ENCODE measurements around the gene CYBC1.

The CYBC1 gene

DNA sequence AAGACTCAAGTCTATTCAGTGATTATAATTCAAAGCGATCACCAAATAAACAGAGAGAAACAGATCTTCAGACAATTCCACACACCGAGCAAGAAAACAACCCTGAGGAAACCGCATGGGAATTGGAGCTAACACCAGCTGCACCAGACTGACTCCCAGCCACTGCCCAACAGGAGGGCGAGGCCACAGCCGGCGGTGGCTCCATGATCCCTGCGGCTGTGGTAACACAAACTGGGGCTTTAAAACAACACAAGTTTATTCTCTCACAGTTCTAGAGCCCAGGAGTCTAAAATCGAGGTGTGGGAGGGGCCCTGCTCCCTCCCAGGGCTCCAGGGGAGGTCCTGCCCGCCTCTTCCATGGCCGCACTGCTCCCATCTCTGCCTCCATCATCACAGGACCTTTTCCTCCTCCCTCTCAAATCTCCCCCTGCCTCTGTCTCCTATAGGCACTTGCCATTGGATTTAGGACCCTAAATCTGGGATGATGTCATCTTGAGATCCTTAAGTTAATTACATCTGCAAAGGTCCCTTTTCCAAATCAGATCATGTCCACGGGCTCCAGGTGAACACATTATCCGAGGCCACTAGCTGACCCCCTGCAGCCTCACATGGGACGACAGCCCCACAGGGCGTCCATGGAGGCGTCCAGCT lies 42.1 kb downstream of the CYBC1 start:
- Histone ChIP-seq H4K20me1 (ENCODE audit: insufficient read depth, low read length, poor library complexity, severe bottlenecking) (no peaks in the 10 kb centered on the region), H3K4me3 (ENCODE audit: low read length, poor library complexity, severe bottlenecking) (no peak overlapping the region), H3F3A (ENCODE audit: low read depth) (no peaks in the 10 kb centered on the region), H3K27me3 (ENCODE audit: insufficient read depth, low read length, poor library complexity, severe bottlenecking) (no peaks in the 10 kb centered on the region), H3K9me2 (replicated peaks; ENCODE audit: low read depth, low read length) (no peaks in the 10 kb centered on the region), H2AFZ (ENCODE audit: low read length) (no peak overlapping the region), H3K4me2 (ENCODE audit: low read depth, low read length, poor library complexity, severe bottlenecking) (no peak overlapping the region), H3K79me2 (ENCODE audit: insufficient read depth, low read length) (peaks cover 7% of the 10 kb centered on the region; the same call in 1 of the 2 replicates), H3K9ac (ENCODE audit: low read depth, low read length, poor library complexity, severe bottlenecking) (no peak overlapping the region), H3K4me1 (ENCODE audit: insufficient read depth, low read length, poor library complexity, severe bottlenecking) (peaks cover 7% of the 10 kb centered on the region), H3K9me3 (ENCODE audit: insufficient read depth, low read depth, low read length) (no peaks in the 10 kb centered on the region), H3K36me3 (ENCODE audit: insufficient read depth, low read length) (peaks cover 4% of the 10 kb centered on the region; the same call in 1 of the 2 replicates)
- TF ChIP-seq EZH2phosphoT487 (IDR thresholded peaks at IDR 0.05; ENCODE audit: borderline replicate concordance), result no peak
- TF ChIP-seq, protein P1, sequence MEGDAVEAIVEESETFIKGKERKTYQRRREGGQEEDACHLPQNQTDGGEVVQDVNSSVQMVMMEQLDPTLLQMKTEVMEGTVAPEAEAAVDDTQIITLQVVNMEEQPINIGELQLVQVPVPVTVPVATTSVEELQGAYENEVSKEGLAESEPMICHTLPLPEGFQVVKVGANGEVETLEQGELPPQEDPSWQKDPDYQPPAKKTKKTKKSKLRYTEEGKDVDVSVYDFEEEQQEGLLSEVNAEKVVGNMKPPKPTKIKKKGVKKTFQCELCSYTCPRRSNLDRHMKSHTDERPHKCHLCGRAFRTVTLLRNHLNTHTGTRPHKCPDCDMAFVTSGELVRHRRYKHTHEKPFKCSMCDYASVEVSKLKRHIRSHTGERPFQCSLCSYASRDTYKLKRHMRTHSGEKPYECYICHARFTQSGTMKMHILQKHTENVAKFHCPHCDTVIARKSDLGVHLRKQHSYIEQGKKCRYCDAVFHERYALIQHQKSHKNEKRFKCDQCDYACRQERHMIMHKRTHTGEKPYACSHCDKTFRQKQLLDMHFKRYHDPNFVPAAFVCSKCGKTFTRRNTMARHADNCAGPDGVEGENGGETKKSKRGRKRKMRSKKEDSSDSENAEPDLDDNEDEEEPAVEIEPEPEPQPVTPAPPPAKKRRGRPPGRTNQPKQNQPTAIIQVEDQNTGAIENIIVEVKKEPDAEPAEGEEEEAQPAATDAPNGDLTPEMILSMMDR (conservative IDR thresholded peaks at IDR 0.05; ENCODE audit: low read length), result no peak

DNA sequence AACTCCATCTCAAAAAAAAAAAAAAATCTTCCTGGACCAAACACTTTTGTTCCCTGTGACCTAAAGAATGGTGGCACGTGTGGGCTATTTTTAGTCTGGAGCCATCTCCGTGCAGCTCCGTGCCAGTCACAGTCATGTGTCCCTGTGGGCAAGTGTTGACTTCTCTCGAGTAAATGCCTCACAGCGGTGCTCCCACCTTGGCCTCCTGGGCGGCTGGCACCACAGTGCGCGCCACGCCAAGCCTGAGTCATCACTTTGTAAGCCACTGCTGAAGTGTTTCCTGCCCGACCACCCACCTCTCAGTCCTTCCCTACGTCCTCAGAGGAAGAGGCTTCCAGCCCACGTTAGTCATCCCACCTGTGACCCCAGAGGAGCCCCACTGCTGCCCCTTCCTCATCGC lies 43.3 kb downstream of the CYBC1 start:
- Histone ChIP-seq H4K20me1 (ENCODE audit: insufficient read depth, low read length, poor library complexity, severe bottlenecking) (no peaks in the 10 kb centered on the region), H3K9me3 (ENCODE audit: insufficient read depth, low read depth, low read length) (no peaks in the 10 kb centered on the region), H3K27me3 (ENCODE audit: insufficient read depth, low read length, poor library complexity, severe bottlenecking) (no peaks in the 10 kb centered on the region), H3K4me1 (ENCODE audit: insufficient read depth, low read length, poor library complexity, severe bottlenecking) (peaks cover 4% of the 10 kb centered on the region), H3K4me2 (ENCODE audit: low read depth, low read length, poor library complexity, severe bottlenecking) (no peak overlapping the region), H2AFZ (ENCODE audit: low read length) (no peak overlapping the region), H3K9ac (ENCODE audit: low read depth, low read length, poor library complexity, severe bottlenecking) (no peak overlapping the region), H3K4me3 (ENCODE audit: low read length, poor library complexity, severe bottlenecking) (no peak overlapping the region), H3K9me2 (replicated peaks; ENCODE audit: low read depth, low read length) (no peaks in the 10 kb centered on the region), H3K36me3 (ENCODE audit: insufficient read depth, low read length) (peaks cover 6% of the 10 kb centered on the region; the same call in 1 of the 2 replicates), H3F3A (ENCODE audit: low read depth) (no peaks in the 10 kb centered on the region), H3K79me2 (ENCODE audit: insufficient read depth, low read length) (no peaks in the 10 kb centered on the region)
- TF ChIP-seq, protein P1 (conservative IDR thresholded peaks at IDR 0.05; ENCODE audit: low read length), result no peak
- TF ChIP-seq EZH2phosphoT487 (IDR thresholded peaks at IDR 0.05; ENCODE audit: borderline replicate concordance), result no peak

DNA sequence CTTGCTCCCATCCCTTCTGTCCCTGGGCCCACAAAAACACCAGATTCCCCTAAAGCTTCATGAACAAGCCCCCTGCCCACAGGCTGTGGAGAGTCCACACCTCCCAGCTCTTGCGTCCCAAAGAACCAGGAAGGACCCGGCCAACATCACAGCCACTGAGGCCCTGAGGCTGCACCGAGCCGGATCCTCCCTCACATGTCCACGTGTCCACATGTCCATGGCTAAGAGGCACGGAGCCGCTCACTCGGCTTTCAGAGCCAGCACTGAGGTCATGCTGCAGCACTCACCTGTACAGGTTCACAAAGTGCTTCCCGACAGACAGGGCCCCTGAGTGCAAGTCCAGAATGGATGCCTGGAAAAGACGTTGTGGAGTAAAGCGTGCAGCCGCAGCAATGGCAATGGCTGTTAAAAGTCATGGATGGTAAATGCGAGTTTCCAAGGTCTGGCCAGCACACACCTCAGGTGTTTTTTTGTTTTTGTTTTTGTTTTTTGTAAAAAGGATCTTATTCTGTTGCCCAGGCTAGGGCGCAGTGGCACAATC lies 44.4 kb downstream of the CYBC1 start:
- Histone ChIP-seq H3K9ac (ENCODE audit: low read depth, low read length, poor library complexity, severe bottlenecking) (no peak overlapping the region), H3K27me3 (ENCODE audit: insufficient read depth, low read length, poor library complexity, severe bottlenecking) (no peaks in the 10 kb centered on the region), H3K4me3 (ENCODE audit: low read length, poor library complexity, severe bottlenecking) (no peak overlapping the region), H3K4me1 (ENCODE audit: insufficient read depth, low read length, poor library complexity, severe bottlenecking) (peaks cover 11% of the 10 kb centered on the region), H2AFZ (ENCODE audit: low read length) (no peak overlapping the region), H4K20me1 (ENCODE audit: insufficient read depth, low read length, poor library complexity, severe bottlenecking) (no peaks in the 10 kb centered on the region), H3K36me3 (ENCODE audit: insufficient read depth, low read length) (peaks cover 6% of the 10 kb centered on the region; the same call in 1 of the 2 replicates), H3F3A (ENCODE audit: low read depth) (no peaks in the 10 kb centered on the region), H3K79me2 (ENCODE audit: insufficient read depth, low read length) (no peaks in the 10 kb centered on the region), H3K9me2 (replicated peaks; ENCODE audit: low read depth, low read length) (no peaks in the 10 kb centered on the region), H3K9me3 (ENCODE audit: insufficient read depth, low read depth, low read length) (no peaks in the 10 kb centered on the region), H3K4me2 (ENCODE audit: low read depth, low read length, poor library complexity, severe bottlenecking) (no peak overlapping the region)
- TF ChIP-seq, protein P1 (conservative IDR thresholded peaks at IDR 0.05; ENCODE audit: low read length), result no peak
- no peak for TF ChIP-seq EZH2phosphoT487 (IDR thresholded peaks at IDR 0.05; ENCODE audit: borderline replicate concordance)
